Stimulated activated CD8-positive, alpha-beta memory T cell treated with anti-CD3 and anti-CD28 coated beads, Interleukin-7, amount 100 ng/mL, for 48 hours (primary cell): ENCODE data around the gene TIMM17B.
"Not testable (repeated sequence)": the region's sequence is repeated elsewhere in the genome, so short reads cannot be mapped to it uniquely, and the experiment has no call there.

ENCODE experiments used
- DNase-seq, 2 donors: peaks; one replicate each; pipeline ENCODE4 v3.0.0-alpha.2; 2020; ENCODE audit warnings: low read depth in 1 of 2; ENCODE audit errors: extremely low read depth in 1 of 2

The TIMM17B gene

GRCh38 chrX:48897157-48897624 lies 377 bp downstream of the TIMM17B start:
- DNase-seq: no peak

DNA sequence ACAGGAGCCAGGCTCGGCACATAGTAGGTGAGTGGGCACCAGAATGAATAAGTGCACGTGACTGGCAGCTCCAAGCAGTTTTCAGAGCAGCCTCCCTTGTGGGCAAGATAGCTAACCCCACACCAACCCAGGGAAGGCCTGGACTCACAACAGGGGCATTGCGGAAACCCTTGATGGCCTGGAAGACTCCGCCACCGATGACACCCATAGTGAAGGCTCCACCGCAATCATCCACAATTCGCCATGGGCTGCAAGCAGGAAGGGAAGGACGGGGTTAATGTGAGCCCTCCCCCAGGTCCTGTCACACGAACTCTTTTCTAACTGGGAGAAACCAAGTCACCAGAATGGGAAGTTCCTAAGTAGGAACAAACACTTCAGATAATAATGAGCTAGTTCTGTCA lies 957 bp downstream of the TIMM17B start:
- no peak for DNase-seq

DNA sequence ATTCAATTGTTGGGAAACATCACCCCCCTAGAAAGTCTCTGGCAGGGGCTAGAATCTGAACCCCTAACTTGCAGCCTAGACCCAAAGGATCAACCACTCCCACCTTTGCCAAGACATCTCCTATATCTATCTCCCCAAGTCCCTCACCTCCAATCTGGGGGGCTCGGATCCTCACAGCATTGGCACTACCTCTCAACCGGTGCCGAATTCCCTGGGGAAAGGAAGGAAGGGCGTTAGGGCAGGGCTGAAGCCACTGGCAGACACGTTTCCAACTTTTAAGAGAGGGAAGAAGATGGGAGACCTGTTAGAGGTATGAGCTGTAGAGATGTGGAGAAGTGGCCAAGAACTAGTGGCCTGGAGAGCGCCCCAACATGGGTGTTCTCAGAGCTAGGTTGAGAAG lies 2.7 kb downstream of the TIMM17B start:
- DNase-seq: no peak

- DNase-seq: no peak
Measured at GRCh38 chrX:48893556-48894348, 3.8 kb downstream of the TIMM17B start.

DNA sequence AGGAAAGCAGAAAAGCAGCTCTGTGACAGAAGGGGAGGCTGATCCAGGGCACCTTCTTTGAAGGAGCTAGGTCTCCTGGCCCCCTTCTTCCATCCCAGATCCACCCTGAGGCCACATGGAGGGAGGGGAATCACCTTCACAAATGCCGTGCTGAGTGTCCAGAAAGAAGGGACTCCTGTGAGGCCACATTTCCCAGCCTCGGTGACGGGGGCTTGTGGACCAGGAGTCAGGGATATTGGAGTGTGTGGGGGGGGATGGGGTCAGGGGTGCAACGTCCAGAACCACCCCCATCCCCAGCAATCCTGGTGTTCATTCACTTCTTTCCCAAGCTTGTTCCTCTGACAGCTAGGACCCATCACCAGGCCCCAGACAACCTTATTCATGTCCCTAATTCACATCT lies 4.7 kb downstream of the TIMM17B start:
- no peak for DNase-seq

- DNase-seq: peak in 1 of 2 donors; percentile 62
Measured at GRCh38 chrX:48891402-48892288, 5.9 kb downstream of the TIMM17B start.

- no peak for DNase-seq
Measured at GRCh38 chrX:48890934-48891401, 6.6 kb downstream of the TIMM17B start.

GRCh38 chrX:48890296-48890925 lies 7.2 kb downstream of the TIMM17B start:
- no peak for DNase-seq

DNA sequence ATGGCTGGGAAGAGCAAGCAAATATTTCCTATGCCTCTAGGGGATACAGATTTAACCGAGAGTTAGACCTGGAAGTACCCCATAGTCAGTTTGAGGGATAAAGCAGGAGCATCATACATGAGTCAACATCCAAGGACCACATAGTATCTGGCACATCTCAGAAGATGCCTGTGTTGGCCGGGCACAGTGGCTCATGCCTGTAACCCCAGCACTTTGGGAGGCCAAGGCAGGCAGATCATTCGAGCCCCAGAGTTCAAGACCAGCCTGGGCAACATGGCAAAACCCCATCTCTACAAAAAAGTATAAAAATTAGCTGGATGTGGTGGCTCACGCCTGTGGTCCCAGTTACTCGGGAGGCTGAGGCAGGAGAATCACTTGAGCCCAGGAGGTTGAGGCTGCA lies 11.0 kb downstream of the TIMM17B start:
- not testable (repeated sequence) for DNase-seq

DNA sequence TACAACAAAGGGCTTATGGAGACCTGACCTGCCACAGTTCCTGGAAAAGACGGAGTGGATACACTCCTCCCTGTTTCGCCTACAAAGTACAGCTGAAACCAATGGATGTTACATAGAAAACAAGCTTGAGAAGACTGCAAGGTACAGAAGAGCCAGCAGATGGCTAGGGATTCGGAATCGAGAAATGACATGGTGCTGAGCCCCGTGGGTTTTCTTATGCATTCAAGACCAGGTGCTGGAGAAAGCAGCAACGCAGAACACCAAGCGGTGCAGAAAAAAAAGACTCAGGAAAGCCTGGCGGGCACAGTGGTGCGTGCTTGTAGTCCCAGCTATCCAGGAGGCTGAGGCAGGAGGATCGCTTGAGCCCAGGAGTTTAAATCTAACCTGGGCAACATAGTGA lies 13.8 kb downstream of the TIMM17B start:
- DNase-seq: no peak

GRCh38 chrX:48876944-48877343 lies 20.6 kb downstream of the TIMM17B start:
- not testable (repeated sequence) for DNase-seq

DNA sequence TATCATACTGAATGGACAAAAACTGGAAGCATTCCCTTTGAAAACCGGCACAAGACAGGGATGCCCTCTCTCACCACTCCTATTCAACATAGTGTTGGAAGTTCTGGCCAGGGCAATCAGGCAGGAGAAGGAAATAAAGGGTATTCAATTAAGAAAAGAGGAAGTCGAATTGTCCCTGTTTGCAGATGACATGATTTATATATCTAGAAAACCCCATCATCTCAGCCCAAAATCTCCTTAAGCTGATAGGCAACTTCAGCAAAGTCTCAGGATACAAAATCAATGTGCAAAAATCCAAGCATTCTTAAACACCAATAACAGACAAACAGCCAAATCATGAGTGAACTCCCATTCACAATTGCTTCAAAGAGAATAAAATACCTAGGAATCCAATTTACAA lies 25.6 kb downstream of the TIMM17B start:
- not testable (repeated sequence) for DNase-seq

DNA sequence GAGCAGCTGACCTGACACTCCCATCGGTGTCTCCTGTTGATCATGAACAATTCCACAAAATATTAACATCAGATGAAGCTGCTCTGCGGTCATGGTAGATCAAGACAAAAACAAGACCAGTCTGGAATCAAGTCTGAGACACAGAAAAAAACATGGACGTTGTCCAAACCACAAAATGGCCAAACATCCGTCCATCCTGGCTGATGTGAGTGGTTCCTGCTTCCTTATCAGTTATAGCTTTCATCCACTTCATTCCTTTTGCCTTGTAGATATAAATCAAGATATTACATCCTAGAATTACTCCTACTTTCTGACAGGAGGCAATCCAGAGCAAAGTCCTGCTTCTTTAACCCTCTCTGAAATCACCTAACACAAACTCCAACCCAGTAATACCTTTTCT lies 33.4 kb downstream of the TIMM17B start:
- DNase-seq: no peak

- DNase-seq: no peak
Measured at GRCh38 chrX:48854898-48855297, 42.7 kb downstream of the TIMM17B start.

DNA sequence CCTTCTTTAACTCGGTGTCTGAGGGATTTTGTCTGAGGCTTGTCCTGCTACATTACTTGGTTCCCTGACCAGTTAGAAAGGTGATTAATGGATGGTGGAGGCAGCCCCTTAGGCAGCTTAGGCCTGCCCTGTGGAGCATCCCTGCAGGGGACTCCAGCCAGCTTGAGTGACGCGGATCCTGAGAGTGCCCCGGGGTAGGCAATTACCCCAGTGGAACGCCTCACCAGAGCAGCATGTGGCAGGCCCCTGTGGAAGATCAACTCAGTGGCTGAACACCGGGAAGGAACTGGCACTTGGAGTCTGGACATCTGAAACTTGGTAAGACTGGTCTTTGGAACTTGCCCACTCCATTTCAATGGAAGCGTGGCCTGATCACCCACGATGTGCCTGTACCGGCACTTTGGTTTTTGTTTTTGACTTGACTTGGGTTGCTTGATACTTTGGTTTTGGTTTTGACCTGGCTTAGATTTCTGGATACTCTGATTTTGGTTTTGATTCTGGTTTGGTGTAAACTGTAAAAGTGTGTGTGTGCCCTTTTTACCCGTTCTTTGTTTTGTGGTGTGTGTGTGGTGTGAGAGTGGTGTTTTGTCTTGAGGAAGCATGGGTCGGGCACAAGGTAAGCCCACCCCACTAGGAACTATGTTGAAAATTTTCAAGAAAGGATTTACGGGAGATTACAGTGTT lies 43.3 kb downstream of the TIMM17B start:
- not testable (repeated sequence) for DNase-seq

DNA sequence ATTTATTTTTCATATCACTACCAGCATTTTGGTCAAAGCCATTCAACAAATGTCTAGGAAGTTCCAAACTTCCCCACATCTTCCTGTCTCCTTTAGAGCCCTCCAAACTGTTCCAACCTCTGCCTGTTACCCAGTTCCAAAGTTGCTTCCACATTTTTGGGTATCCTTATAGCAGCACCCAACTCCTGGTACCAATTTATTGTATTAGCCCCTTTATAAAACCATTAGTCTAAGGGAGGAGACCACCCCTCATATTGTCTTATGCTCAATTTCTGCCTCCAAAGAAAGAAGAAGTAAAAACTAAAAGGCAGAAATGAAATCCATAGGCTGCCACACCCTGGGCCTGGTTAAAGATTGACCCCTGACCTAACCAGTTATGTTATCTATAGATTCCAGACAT lies 44.1 kb downstream of the TIMM17B start:
- not testable (repeated sequence) for DNase-seq

GRCh38 chrX:48852857-48853256 lies 44.7 kb downstream of the TIMM17B start:
- no peak for DNase-seq

DNA sequence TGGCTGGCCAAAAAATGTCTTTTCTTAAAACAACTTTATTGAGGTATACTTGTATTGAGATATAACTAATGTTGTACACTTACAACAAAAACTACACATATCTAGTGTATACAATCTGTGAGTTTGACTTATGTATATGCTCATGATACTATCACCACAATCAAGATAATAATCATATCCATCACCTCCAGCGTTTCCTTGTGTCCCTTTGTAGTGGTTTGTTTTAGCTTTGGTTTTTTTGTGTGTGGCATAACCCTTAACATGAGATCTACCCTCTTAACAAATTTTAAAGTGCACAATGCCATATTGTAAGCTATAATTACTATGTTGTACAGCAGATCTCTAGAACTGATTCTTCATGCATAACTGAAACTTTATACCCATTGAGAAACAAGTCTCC lies 48.7 kb downstream of the TIMM17B start:
- no peak for DNase-seq
